Erythroblast (primary cell): ENCODE measurements around the gene PRKCZ.

Source experiments
- GATA1 ChIP-seq: IDR thresholded peaks from 2 replicates; pipeline ENCODE4 v1.6.1; 2011; ENCODE audit warnings: low read depth, mild to moderate bottlenecking, control low read depth, low read length, moderate library complexity
- POLR2A ChIP-seq: IDR thresholded peaks from 2 replicates; pipeline ENCODE4 v1.6.1; 2011; ENCODE audit warnings: mild to moderate bottlenecking, low read length

DNA sequence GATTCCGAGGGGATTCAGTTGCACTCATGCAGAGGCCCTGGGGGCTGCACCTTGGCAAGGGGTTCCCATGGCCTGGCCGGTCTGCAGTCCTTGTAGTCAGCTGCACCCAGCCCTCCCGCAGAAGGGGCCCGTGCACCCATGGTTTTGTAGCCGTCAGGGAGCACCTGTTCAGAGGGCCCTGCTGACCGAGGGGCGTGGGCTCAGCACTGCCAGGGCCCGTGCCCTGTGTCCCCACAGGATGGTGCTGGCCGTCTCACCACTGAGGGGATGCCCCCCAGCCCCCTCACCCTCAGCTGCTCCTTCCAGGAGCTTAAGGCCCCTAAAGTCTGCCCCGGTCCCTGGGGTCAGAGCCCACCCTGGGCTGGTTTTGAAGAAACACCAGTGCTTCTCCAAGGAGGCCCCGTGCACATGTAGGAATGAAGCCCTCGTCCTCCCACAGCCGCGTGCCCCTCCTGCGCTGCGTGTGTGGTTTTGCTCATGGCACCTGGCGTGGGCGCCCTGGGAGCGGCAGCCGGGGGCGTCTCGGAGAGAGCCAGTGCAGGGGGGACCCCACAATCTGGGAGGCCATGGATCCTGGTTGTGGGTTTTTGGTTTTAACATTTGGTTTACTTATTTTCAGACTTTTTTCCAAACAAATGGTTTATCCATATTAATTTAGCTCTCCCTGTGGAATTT is 40.1 kb downstream of the PRKCZ start:
- no peak for TF ChIP-seq POLR2A
- TF ChIP-seq GATA1: no peak
